Measurements from ENCODE around the gene TSPAN3.

TSPAN3 gene

GRCh38 chr15:77048135-77048876 lies 22.6 kb downstream of the TSPAN3 start:
- DNase-seq, result peak; percentile 73

GRCh38 chr15:77046704-77047412 lies 24.1 kb downstream of the TSPAN3 start:
- no peak for DNase-seq

GRCh38 chr15:77045985-77046384 lies 24.9 kb downstream of the TSPAN3 start:
- no peak for DNase-seq

DNA sequence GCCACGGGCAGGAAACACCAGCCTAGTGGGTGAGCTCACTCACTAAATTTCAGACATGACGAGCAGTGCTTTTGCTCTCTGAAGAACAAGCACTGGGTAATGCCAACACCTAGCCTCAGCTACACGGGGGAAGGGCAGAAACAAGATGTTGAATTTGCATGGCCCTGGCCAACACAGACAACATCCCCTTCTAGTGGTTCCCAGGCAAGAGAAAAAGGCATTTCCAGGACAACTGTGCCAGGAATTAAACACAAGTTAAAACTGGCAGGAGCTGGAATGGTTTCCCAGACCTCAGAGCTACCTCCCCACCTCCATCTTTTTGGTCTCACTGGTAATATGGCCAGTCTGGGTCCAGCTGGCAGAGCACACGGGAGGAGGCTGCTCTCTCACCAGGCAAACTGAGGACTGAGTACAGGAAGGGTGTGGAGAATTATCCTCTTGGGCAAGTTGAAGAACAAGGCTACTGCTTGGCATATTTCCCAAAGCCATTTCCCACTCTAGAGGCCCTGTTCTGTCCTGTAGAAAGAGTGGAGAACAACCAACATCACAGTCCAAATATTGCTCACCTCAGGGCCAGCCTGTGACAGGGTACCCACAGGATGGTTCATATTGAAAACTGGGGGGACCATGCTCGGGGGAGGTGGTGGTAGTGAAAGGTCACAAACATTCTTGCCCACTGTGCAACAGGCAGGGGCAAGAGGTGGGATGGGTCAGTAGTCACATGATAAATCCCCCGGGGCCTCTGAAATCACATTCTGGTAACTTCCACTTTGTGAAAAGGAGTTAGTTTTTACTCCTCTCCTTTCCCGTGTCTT lies 26.5 kb downstream of the TSPAN3 start:
- no peak for DNase-seq

DNA sequence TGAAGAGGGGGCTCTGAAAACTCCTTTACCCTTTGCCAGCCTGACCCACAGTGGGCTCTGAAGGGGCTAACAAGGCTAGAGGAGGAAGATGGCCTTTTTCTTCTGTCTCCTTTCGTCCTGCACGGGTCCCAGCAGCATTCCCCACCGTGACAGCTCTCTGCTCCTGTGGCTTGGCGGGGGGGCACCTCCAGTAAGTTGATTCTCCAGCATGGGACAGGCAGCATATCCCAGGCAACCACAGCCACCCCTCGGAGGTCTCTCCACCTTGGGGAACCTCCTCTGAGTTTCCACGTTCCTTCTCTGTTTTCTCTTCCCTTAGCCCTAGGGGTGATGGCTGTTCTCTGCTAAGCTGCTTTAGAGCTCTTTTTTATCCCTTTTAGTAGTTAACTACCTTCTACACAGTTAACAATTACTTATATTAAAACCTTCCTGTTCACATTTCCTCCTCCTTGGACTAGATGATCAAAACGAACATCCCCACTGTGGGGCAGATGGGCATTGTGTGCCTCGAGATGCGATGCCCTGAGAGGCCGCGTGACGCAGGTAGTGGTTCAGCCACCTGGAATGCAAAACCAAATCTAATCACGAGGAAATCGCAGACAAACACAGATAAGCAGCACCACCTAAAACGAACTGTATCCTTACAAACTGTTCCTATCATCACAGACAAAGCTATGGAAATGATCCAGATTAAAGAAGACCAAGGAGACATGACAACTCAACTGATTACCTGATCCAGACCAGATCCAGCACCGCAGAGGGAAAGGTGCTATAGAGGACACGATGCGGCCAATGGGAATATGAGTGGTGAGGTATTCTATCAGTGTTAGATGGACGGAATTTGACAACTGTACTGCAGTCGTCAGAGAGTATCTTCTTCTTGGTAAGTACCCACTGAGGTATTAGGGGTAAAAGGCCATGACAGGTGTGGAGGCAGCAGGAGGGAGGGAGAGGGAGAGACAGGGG lies 27.7 kb downstream of the TSPAN3 start:
- no peak for DNase-seq

- no peak for DNase-seq
These were observed 28.5 kb downstream of the TSPAN3 start for GRCh38 chr15:77042245-77042919.

GRCh38 chr15:77040673-77041072 lies 30.2 kb downstream of the TSPAN3 start:
- peak; percentile 36 for DNase-seq

- DNase-seq, result no peak
These were observed 31.1 kb downstream of the TSPAN3 start for GRCh38 chr15:77039848-77040247.

- DNase-seq, result no peak
These were observed 31.7 kb downstream of the TSPAN3 start for GRCh38 chr15:77039217-77039533.

DNA sequence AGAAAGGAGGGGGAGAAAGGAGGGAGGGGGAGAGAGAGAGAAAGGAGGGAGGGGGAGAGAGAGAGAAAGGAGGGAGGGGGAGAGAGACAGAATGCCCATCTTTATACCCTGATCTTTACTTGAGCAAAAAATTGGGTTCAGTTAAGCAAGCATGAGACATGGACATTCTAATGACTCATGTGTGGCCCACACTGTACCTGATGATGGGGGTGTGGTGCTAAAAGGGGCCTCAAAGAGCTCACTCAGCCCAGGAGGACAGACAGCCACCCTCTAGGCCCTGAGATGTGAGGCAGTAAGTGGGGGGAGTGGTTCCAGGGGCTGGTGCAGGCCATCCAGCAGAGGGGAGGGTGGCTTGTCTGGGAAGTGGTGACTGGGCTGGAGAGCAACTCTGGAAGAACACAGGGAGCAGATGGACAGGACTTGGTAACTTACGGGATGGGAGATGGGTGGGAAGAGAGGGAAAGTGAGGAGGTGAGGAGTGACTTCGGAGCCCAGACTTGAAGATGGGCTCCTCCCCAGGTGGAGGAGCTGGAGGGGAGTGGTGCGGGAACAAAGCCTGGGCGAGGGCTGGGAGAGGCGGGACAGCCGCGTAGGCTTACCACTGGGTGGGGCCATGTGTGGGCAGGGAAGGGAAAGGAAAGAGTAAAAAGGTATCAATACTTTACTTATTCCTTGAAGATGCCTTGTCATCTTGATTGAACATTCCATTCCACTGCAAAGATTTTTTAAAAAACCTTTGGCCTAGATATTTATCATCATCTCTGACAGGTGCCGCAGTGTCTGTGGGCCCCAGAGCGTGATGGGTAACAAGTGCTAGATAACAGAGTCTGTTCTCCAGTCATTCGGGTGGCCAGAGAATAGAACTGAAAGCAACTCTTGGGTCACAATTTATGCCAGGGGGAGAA lies 32.3 kb downstream of the TSPAN3 start:
- no peak for DNase-seq

DNA sequence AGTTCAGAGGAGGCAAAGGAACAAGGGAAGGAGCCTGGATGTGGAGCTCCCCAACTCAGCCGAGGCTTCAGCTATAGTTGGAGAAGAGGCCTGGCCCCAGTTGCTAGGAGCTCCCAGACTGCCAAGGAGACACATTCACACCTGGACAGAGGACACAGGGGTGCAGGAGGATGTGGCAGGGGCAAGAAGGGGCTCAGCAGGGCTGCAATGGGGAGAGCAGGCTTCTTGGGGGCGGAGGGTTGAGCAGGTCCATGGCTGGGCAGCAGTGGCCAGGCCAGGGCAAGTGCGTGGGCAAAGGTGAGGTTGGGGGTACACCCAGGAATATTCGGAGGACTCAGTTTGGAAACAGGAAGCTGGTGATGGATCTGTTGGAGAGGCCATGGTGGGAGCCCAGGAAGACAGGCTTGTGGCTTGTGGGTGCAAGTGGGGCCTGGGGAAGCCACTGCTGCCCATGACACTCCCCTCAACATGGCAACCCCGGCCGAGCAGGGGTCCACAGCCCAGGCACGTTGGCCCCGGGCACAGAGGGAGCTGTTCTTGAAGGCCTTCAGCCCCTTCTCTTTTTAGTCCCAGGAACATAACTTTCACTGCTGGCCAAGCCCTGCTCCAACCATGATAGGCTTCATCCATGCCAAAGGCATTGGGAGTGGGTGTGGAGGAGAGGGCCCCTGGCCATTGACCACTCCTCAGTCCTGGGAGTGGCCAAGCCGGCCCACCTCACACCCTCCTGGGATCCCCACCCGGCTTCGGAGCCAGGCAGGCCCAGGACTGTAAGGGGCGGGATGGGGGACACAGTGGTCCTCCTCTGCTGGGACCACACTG lies 33.3 kb downstream of the TSPAN3 start:
- DNase-seq, result no peak

GRCh38 chr15:77036537-77037387 lies 34.1 kb downstream of the TSPAN3 start:
- DNase-seq, result no peak

DNA sequence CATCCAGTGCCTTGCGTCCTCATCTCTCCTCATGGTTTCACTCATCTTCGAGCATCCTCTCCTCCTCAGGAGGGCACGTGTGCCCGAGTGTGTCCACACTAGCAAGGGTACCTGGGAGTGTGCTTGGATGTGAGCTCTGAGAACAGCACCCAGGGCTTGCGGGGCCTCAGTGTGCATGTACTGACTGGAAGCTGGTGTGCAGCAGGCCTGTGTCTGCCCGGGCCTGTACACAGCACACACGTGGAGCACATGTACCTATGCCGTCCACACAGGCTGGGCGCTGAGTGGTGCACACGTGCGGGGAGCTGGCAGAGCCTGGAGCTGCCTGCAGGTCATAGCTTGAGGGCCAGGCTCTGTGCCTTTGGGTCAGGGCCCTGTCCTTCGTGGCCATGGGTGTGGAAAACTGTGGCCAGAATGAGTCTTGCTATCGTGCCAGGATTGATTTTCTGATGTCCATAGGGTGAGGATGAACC lies 34.9 kb downstream of the TSPAN3 start:
- no peak for DNase-seq

DNA sequence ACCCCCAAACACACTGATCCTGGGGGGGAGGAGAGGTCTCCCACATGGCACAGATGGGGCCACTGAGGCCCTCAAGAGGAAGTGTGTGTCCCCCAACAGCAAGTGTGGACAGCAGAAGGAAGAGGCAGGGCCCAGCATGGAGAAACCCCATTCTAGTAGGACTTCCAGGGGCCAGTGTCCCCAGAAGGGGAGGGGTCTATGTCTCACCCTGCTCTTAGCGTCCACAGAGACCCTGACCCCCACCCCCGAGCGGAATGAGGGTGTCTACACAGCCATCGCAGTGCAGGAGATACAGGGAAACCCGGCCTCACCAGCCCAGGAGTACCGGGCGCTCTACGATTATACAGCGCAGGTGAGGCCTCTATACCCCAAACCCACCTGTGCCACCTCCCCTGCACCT lies 35.3 kb downstream of the TSPAN3 start:
- DNase-seq, result no peak

GRCh38 chr15:77034695-77035489 lies 36.0 kb downstream of the TSPAN3 start:
- DNase-seq, result peak; percentile 29

DNA sequence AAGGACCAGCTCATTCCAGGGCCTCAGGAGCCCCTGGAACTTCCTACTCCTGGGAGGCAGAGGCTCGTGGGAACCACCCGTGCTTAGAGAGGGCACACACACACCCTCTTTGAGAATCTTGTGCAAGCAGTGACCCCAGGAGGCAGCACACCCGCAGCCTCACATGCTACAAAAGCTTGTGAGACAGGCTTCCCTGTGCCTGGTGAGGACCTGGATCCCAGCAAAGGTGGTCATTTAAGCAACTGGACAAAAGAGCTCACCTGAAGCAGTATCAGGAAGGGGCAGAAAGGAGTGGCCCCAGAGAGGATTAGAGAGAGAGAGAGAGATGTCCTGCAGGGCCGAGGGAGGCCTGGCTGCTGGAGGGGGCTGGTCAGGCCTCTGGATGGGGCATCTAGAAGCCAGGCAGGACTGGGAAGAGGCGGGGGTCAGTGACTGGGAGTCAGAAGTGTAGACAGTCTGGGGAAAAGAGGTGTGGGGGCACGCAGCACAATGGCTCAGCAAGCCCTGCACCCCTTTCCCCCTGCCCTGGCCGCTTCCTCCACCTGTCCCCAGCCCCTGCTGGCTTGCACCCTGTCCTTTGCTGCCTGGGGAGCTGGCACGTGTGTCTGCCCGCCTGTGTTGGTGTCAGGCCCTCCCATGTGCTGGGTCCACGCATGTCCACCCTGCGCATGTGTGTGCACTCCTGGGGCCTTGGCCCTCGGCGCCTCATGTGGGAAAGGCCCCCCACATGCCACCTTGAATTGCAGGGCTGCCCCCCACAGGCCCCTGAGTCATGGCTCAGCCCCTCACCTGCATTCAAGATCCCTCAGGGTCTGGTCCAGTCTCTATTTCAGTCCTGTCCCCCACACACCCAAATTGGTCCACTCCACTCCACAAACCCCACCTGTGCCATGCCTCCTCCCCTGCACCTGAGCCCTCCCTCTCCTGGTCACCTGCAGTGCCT lies 36.9 kb downstream of the TSPAN3 start:
- no peak for DNase-seq

DNA sequence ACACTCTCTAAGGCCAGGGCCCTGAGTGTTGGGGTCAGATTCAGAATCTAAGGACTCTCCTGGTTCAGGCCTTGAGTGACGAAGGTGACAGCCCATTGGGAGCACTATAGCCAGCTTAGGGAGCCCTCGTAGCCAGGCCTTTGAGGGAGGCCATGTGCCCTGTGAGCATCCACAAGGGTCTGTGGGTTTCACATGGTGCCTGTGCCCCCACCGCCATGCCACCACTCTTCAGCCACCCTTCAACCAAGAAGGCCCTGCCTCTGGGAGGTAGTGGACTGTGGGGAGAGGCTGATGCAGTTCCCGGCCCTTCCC lies 37.5 kb downstream of the TSPAN3 start:
- DNase-seq, result no peak

All from fibroblast of skin of scalp (primary cell).